GM12892 (cell line): ENCODE data around the gene A2M.

Experiments
- DNase-seq: peaks from one replicate; pipeline ENCODE4 v3.0.0; 2011; ENCODE audit not compliant: insufficient read length
- FAIRE-seq: peaks from 2 replicates; lab custom pipeline; 2011; peaks lifted over from hg19 to GRCh38; lab: Jason Lieb, UNC
- POLR2A ChIP-seq: IDR thresholded peaks from 2 replicates; pipeline ENCODE4 v1.6.1; 2011; ENCODE audit warnings: low read depth, low read length, control low read depth
- POLR2AphosphoS5 ChIP-seq: IDR thresholded peaks from 2 replicates; pipeline ENCODE4 v1.6.1; 2011; ENCODE audit warnings: low read depth, low read length, control low read depth
- TAF1 ChIP-seq: IDR thresholded peaks from 2 replicates; pipeline ENCODE4 v1.6.1; 2011; ENCODE audit warnings: low read depth, mild to moderate bottlenecking, control low read depth, low read length, borderline replicate concordance

A2M gene

DNA sequence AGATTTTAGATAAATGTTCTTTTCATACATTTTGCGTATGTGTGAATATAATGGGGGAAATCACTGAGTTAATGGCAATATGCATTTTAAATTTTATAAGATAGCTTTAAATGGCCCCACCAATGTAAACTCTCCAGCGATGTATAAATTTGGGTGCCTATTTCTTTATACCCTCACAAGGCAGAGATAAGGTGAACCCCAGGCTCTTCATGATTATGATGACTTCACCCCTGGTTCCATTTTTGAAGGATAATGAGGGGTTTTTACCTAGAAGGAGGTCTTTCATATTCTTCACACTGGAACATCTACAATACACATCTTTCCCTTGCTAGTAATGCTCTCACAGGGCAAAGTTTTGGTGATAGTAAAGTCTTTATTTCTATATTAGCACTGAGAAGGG lies 91.2 kb downstream of the A2M start:
- FAIRE-seq = no peak

DNA sequence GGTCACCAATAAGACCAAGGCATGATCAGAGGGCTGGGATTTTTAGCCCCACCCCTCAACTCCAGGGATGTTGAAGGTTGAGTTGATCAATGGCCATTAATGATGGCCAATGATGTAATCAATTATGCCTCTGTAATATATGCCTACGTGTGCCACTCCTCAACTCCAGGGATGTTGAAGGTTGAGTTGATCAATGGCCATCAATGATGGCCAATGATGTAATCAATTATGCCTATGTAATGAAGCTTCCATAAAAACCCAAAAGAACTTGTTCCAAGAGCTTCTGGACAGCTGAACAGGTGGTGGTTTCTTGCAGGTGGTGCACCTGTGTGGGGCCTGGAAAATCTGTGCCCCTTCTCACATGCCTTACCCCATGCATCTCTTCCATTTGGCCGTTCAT lies 93.1 kb downstream of the A2M start:
- TF ChIP-seq POLR2A (no peak), TAF1 (no peak), POLR2AphosphoS5 (no peak)
- no peak for FAIRE-seq
- DNase-seq = no peak

More for the DNA sequence above, 91.2 kb downstream of the A2M start:
- TF ChIP-seq TAF1 = no peak
- no peak for TF ChIP-seq POLR2AphosphoS5
- no peak for TF ChIP-seq POLR2A
- DNase-seq = no peak
